GM19395 (cell line): Measurements from ENCODE around the gene VAV2.
A peak's percentile ranks its signal among the peaks of the same experiment; 100 is the strongest.

ENCODE experiments used
- ATAC-seq: cut with Tn5 transposase; IDR thresholded peaks from one replicate; pipeline ENCODE4 v1.9.1; 2021; ENCODE audit warnings: mild to moderate bottlenecking, moderate library complexity; ENCODE audit not compliant: unreplicated experiment

The VAV2 gene

DNA sequence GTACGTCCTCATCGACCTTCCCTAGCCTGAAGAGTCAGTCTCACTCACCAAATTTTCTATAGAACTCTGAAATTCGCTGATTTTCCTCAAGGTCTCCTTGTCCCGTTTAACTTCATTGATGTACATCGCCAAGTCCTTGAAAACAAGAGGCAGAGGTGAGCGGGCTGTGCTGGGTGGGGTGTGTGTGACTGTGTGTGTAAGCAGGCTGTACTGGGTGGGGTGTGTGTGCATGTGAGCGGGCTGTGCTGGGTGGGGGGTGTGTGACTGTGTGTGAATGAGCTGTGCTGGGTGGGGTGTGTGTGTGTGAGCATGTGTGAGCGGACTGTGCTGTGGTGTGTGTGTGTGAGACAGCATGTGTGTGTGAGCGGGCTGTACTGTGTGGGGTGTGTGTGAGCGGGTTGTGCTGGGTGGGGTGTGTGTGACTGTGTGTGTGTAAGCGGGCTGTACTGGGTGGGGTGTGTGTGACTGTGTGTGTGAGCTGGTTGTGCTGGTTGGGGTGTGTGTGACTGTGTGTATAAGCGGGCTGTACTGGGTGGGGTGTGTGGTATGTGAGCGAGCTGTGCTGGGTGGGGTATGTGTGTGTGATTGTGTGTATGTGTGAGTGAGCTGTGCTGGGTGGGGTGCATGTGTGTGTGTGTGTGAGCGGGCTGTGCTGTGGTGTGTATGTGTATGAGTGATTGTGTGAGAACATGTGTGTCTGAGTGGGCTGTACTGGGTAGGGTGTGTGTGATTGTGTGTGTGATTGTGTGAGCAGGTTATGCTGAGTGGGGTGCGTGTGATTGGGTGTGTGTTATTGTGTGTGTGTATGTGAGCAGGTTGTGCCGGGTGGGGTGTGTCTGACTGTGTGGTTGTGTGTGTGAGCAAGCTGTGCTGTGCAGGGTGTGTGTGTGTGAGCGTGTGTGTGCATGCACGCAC, 200.1 kb downstream of the VAV2 start:
- ATAC-seq = no peak

DNA sequence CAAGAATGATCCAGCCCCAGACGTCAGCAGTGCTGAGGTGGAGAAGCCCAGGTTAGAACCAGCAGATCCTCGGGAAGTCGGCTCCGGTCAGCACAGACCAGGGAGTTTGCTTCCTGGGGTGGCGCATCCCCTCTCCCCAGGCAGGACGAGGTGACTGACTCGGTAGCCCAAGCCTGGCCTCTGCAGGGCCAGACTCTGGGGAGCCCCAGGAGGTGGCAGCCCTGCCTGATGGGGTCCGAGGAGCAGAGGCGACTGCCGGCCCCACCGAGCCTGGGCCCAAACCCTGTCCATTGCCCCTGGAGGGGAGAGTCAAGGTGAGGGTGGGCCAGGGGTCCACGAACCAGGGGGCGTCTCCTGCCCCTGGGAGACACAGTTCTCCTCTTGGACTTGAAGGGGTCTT, 201.1 kb downstream of the VAV2 start:
- ATAC-seq = no peak

DNA sequence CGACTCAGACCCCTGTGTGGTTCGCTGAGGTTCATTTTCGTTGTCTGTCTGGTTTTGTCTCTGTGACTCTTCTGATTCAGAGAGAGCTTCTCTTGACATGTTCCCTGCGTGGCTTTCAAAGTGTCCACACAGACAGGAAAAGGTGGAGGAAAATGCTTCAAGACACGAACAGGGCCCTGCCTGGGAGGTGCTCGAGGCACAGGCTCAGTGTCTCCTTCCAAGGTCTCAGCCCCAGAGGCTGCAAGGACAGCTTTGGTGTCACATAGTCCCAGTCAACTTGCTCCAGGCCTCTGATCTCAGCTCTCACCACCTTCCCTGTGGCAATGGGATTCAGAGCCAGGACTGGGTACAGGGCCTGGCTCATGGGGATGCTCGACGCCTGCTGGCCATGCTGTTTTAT, 202.3 kb downstream of the VAV2 start:
- no peak for ATAC-seq

DNA sequence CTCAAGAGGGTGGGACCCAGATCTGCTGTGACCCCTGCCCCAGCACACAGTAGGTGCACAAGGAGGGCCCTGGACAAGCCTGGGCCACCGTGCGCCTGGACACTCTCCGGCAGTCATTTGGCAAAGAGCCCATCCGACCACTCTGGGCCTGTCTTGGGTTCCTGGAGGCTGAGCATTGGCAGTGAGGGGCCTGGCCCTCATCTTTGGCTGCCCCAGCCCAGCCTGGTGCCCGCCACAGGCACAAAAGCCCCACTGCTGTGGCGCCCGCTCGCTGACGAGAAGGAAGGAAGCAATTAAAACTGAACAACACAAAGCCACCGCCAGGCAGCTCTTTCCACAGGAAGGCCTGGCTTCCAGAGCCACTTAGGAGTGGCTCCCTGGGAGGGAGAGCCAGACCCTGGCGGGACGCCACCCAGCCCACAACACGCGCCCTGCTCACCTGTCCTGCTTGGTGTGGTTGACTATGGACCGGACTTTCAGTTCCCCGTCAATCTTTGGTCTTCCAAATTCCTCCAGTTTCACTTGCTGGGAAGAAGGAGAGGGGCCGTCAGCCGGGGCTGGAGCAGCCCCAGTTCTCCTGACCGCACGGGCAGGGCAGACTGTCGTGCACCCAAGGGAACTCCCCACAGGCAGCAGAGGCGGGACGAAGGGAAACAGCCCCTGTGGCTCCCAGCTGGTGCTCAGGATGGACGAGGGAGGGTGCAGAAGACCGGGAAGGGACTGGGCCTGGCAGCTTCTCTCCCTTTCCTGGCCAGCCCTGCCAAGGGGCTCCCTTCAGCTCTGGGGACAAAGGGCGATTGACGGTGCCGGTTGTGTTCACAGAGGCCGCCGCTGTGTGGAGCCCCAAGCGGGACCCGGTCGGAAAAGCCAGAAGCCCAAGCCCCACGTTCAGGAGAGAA, 203.1 kb downstream of the VAV2 start:
- no peak for ATAC-seq

DNA sequence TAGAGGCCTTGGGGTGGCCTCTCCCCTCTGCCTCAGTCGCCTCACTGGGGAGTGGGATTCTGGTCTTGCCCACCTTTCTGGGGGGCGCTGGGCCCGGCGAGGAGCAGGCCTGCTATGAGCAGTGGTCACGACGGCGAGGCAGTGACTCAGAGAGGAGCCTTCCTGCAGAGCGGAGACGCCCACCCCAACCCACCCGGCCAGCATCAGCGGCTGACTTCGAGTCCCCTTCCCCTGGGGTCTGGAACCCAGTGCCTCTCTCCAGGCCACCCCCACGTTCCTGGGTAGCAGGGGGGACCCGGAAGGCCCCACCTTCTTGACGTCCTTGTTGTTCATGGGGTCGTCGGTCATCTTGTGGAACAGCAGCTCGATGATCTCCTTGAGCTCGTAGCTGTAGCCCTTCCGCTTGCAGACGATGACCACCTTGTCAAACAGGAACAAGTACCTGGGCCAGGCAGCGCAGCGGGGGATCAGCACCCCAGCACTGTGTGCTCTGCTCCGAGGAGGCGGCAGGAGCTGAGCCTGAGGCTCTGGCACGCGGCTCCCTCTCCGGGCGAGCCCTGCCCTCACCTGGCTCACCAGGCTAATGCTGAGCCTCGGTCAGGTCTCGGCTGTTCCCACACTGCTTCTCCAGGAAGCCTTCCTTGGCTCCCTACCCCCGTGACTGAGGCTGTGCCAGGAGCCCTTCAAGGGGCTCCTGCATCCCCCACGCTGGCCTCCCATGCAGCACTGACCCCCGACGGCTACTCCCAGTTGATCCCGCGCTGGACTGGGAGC, 203.9 kb downstream of the VAV2 start:
- no peak for ATAC-seq

DNA sequence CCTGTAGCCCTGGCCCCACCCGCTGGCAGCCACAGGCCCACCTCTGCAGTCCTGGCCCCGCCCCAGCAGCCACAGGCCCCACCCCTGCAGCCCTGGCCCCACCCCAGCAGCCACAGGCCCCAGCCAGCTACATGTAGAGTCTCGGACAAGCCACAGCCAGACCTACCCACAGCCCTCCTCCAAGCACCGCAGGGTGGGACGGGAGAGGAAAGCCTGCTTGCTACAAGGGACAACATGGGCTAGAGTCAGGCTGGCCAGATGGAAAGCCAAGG, 204.4 kb downstream of the VAV2 start:
- ATAC-seq = no peak

DNA sequence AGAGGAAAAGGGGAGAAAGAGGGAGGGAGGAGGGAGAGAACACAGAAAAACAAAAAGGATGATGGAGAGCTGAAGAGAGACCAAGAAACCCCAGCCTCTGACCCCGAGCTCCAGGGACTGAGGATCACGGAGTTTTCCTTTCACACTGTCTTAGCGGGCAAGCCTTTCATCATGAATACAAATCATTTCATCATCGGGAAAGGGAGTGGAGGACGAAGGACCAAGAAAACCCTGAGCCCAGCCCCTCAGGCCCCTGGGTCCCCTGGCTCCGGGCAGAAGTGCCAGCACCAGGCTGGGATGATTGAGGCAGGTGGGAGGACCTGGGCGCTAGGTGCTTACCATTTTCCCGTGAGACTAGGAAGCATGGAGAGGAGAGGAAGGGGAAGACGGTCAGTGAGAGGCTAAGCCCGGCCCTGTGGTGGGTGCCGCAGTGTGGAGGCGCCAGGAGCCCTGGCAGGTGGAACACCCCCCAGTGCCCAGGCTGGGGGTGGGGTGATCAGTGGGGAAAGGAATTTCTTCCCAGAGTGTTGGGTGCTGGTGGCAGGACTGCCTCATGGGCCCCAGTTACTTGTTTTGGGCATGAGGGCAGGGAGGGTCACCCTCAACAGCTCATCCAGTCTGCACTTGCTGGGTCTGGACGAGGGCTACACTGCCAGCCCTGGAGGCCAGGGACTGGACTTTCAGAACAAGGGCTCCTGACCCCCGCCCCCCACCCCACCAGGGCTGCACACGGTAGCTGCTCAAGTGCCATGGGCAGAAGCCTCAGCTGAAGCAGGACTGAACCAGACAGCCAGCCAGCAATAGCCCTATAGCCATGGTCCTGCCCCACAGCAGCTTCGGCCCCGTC, 205.0 kb downstream of the VAV2 start:
- ATAC-seq = no peak

DNA sequence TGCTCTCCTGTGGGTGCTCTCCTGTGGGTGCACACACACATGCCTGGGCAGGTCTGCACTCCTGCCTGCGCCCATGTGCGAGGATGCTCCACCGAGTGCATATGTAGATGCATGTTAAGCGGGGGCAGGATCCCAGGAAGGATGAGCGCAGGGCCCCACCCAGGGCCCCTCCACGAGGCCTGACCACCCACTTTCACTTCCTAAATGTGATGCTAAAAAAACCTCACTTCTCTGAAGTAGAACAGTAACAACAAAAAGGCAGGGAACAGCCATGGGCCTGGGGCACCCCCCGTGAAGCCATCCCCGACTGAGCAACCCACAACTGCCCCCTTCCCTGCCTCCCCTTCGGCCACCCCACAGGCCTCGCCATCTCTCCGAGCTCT, 205.8 kb downstream of the VAV2 start:
- peak; percentile 59 for ATAC-seq

DNA sequence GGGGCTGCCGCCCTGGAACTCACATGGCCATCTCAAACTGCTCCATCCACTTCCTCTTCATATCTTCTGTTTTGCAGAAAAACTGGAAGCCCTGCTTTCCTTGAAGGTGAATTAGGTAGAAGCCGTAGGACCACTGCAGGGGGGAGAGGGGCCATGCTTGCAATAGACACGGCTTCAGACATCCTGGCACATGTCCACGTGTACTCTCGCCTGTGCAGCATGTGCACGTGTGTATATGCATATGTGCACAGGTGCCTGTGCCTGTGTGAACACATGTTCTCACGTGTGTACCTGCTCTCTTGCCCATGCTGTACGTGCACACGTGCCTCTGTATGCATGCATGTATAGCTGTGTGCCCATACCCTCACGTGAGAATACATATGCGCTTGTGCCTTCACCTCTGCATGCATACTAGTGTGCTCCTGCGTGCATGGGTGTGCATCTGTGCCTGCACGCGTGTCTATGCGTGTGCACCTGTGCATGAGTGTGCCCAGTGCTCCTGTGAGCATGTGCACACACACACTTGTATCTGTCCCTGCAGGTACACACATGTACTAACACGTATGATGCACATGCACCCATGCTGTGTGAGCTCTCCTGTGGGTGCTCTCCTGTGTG, 206.3 kb downstream of the VAV2 start:
- no peak for ATAC-seq

DNA sequence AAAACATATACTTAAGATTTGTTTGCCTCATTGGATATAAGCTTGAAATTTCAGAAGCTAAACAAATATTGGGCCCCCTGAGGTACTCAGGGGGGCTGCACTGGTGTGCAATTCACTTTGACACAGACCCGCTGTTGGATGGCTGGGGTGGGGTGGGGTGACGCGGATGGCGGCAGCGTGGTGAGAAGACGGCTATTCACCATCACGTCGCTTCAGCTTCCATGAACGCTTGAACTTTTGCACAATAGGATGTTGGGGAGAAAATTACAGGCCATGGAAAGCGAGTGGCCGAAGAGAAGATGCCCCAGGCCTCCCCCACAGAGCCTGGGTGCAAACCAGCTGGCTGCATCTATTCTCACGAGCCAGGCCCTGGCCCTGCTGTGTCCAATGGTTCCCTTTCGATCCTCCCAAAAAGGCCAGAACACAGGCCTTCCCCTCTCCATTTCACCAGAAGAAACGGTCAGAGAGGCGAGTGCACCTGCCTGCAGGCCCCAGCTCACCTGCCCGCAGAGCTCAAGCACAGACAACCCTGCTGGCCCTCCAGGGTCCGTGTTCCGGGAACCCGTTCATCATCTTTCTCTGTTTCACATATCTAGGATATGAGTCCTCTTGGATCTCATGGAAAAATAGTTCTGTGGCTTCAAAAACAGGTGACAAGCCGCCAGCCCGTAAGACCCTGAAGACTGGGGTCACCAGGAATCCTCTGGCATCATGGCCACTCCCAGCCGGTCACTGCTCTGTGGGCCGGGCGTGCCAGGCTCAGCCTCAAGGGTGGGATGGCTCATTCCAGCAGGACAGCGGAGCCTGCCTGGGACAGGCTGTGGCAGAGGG, 207.2 kb downstream of the VAV2 start:
- no peak for ATAC-seq

DNA sequence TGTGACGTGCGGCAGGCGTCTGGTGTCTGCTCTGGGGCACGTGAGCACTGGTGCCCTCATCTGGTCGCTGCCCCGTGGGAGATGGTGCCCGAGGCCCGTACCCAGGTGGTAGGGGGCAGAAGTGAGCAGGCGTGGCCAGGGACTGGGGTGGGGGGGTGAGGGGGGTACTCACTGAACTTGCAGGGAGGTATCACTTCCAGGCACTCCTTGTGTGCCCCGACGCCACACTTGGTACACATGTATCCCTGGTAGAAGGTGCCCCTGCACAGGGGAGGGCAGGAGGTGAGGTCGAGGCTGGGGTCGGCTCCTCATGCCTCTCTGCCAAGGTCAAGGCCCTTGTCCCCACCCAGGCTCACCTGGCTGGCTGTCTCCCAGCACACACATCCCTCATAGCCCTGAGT, 208.8 kb downstream of the VAV2 start:
- no peak for ATAC-seq

DNA sequence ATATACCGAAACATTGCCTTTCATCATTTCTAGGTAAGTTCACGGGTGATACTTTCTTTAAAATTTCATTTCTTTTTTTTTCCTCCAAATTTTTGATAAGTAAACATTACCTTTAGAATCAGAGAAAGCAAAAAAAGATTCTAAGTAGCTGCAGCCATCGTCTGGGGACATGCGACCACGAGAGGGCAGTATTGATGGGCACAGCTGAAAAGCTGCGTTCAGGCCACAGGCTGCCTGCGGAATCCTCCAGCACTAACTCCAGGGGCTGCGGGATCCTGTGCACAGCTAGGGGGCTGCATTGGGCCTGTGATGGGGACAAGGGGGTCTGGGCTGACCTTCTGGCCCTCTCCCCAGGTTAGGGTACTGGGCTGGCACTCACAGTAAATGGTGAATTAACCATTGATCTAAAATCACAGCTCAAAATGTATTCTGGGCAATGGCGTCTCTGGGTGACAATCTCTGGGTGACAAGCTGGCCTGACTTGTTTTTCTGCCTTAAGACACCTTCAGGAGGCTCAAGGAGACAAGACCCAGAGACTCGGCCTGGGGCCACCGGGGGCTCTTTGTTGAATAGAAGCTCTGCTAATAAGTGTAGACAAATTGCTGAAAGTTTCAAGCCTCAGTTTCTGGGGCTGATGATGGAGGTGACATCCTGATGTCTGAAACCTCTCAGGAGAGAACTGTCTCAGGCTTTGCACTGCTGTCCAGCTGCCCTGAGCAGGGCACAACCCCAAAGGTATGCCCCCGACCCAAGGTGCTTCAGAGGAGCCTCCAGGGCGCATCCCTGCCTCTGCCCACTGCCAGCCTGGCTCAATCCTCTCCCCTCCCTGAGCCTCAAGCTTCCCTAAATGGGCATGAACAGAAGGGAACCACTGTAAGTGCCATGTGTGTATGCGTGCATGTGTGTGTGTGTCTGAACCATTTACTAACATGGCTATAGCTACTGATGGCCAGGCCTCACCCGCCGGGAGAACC, 209.7 kb downstream of the VAV2 start:
- ATAC-seq = no peak

DNA sequence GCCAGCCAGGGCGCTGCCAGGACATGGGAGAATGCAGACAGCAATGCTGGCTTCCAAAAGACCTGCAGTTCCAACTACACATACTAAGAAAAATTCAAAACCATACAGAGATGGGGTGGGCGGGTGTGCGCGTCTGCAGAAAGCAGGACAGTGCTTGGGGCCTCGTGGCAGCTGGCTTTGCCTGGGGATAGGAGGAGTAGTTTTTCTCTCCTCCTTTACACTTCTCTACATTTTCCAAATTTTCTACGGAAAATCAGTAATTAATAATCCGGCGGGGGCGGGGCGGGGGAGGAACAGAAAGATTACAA, 210.3 kb downstream of the VAV2 start:
- no peak for ATAC-seq

DNA sequence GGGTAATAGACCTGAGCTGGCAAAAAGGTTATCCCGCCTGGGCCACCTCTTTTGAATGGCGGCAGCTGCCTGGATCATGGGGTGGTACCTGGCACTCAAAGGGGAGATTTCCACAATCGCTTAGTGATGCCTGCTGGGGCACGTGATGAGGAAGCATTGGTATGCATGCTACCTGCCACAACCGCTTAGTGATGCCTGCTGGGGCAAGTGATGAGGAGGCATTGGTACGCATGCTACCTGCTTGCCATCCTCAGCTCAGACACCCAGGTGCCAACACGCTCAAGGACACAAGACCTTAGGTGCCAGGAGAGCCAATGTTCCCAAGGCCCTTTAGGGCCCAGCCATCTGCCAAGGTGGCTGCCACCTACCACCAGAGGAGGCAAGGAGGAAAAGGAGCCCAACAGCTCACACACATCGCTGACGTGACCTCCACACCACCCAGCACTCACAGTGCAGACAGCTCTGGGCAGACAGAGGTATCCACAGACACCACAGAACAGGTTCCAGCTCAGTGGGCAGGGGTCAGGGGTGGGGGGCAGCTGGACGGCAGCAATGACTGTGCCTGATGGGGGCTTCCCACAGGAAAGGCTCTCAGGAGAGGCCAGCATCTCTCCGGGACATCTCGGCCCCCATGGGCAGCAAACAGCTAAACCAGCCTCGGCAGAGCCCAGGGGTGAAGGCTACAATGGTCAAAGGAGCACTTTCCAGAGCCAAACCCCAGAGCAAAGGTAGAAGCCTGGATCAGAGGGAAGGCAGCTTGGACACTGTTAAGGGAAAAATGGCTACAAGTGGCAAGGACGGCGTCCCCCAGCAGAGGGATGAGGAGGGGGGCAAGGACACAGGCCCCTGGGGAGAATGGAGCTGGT, 210.9 kb downstream of the VAV2 start:
- no peak for ATAC-seq

DNA sequence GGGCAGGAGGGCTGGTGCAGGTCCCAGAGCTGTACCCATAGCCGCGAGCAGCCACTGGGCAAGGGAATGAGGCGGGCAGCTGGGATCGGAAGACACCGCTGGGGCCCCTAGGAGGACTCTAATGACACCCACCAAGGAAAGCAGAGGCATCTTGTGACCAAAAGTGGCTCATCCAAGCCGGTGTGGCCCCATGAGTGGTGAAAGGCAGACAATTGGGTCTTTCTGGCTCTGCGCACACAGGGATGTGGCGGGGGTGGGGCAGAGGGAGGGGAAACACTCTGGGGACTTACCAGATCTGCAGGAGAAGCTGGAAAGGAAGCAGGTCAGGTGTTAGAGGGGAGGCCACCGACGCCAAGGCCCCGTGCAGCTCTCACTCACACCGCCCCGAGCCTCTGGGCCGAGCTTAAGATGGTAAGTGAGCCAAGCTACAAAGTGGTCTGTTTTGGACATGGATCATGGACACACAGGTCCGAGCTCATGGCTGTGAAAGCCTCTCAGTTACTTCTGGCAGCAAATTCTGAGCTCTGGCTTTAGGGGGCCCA, 211.6 kb downstream of the VAV2 start:
- ATAC-seq = no peak

DNA sequence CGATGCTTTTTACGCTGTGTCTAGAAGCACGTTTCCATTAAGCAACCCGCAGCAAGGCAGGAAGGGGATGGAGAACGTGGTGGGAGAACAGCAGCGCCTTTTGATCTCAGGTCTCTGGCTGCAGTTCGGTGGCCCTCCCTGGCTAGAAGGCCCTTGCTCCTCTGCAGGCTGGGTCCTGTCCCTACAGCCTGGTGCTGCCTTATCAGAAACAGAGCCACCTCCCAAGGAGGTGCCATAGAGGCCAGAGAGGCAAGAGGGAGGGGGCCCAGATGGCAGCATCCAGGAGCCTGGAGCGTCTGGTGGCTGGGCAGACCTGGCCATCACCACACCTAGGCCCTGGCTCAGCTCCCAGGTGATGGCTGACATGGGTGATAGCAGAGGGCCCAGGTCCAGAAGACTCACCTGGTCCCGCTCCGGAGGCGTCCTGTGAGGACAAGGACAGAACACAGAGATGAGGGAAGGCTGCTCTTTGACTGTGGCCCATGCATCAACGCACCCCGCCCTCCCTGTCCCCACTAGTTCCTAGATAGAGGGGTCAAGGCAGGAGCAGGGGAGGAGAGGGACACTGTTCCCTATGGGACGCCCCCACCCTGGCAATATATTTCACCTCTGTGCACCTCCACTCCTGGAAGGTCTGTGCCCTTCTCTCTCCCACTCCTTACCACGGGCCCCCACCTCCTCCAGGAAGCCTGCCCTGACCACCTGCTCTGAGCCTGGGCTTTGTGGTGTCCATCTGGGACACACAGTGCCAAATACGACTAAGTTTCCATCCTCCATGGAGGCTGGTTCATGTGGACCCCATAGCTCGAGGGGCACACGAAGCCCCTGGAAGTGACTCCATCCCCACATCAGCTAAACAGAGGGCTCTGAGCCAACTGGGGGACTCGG, 212.4 kb downstream of the VAV2 start:
- ATAC-seq = no peak
